ENCODE measurements around the gene FCRL1. TPM values are rescaled to one million over a fixed set of nuclear protein-coding genes. Genes with fewer than 3 reads are reported as not detected.

The FCRL1 gene
- total RNA-seq, 4 donors from 2014 or later: 1.2 TPM; not detected in 3

- Histone ChIP-seq H3K9me3 (no peaks in the 10 kb centered on the region), H3K27me3 (no peaks in the 10 kb centered on the region), H3K4me3 (no peak overlapping the region), H3K27ac (no peak overlapping the region), H3K4me1 (no peaks in the 10 kb centered on the region), H3K36me3 (no peaks in the 10 kb centered on the region)
- WGBS, 2 donors (ENCODE audit: low coverage in 1 of 2): 44 to 65% methylated on average over 2 of the region's 2 CpGs
- TF ChIP-seq POLR2AphosphoS5 (IDR thresholded peaks at IDR 0.05): no peak
- TF ChIP-seq POLR2A (IDR thresholded peaks at IDR 0.05): no peak
- no peak for TF ChIP-seq EP300 (IDR thresholded peaks at IDR 0.05)
- TF ChIP-seq, protein P1, sequence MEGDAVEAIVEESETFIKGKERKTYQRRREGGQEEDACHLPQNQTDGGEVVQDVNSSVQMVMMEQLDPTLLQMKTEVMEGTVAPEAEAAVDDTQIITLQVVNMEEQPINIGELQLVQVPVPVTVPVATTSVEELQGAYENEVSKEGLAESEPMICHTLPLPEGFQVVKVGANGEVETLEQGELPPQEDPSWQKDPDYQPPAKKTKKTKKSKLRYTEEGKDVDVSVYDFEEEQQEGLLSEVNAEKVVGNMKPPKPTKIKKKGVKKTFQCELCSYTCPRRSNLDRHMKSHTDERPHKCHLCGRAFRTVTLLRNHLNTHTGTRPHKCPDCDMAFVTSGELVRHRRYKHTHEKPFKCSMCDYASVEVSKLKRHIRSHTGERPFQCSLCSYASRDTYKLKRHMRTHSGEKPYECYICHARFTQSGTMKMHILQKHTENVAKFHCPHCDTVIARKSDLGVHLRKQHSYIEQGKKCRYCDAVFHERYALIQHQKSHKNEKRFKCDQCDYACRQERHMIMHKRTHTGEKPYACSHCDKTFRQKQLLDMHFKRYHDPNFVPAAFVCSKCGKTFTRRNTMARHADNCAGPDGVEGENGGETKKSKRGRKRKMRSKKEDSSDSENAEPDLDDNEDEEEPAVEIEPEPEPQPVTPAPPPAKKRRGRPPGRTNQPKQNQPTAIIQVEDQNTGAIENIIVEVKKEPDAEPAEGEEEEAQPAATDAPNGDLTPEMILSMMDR (IDR thresholded peaks at IDR 0.05): no peak
- no peak for ATAC-seq
These were observed 45.5 kb downstream of the FCRL1 start for GRCh38 chr1:157774412-157774811.

GRCh38 chr1:157773493-157774350 lies 46.2 kb downstream of the FCRL1 start:
- Histone ChIP-seq H3K4me3 (no peak overlapping the region), H3K27ac (no peak overlapping the region), H3K9me3 (no peaks in the 10 kb centered on the region), H3K36me3 (no peaks in the 10 kb centered on the region), H3K4me1 (no peaks in the 10 kb centered on the region), H3K27me3 (no peaks in the 10 kb centered on the region)
- no peak for TF ChIP-seq EP300 (IDR thresholded peaks at IDR 0.05)
- TF ChIP-seq, protein P1 (IDR thresholded peaks at IDR 0.05): no peak
- TF ChIP-seq POLR2A (IDR thresholded peaks at IDR 0.05): no peak
- TF ChIP-seq POLR2AphosphoS5 (IDR thresholded peaks at IDR 0.05): no peak
- no peak for ATAC-seq
- WGBS, 2 donors (ENCODE audit: low coverage in 1 of 2): 8 to 60% methylated on average over 1 of the region's 1 CpG

GRCh38 chr1:157771661-157772425 lies 48.1 kb downstream of the FCRL1 start:
- Histone ChIP-seq H3K4me3 (no peak overlapping the region), H3K27ac (no peak overlapping the region), H3K9me3 (no peaks in the 10 kb centered on the region), H3K4me1 (no peaks in the 10 kb centered on the region), H3K27me3 (no peaks in the 10 kb centered on the region), H3K36me3 (no peaks in the 10 kb centered on the region)
- TF ChIP-seq, protein P1 (IDR thresholded peaks at IDR 0.05): no peak
- TF ChIP-seq POLR2A (IDR thresholded peaks at IDR 0.05) (no peak), EP300 (IDR thresholded peaks at IDR 0.05) (no peak), POLR2AphosphoS5 (IDR thresholded peaks at IDR 0.05) (no peak)
- 74 to 76% methylated on average over 8 of the region's 8 CpGs for WGBS, 2 donors (ENCODE audit: low coverage in 1 of 2)
- ATAC-seq: no peak

- no peaks in the 10 kb centered on the region for H3K4me1 ChIP-seq
- TF ChIP-seq POLR2AphosphoS5 (IDR thresholded peaks at IDR 0.05): no peak
- no peak for TF ChIP-seq EP300 (IDR thresholded peaks at IDR 0.05)
- no peak for TF ChIP-seq POLR2A (IDR thresholded peaks at IDR 0.05)
- TF ChIP-seq, protein P1 (IDR thresholded peaks at IDR 0.05): no peak
- 35 to 37% methylated on average over 8 to 9 of the region's 9 CpGs for WGBS, 2 donors (ENCODE audit: low coverage in 1 of 2)
- no peaks in the 10 kb centered on the region for H3K36me3 ChIP-seq
- H3K9me3 ChIP-seq: no peaks in the 10 kb centered on the region
- H3K27ac ChIP-seq: no peak overlapping the region
- no peak for ATAC-seq
- H3K27me3 ChIP-seq: no peaks in the 10 kb centered on the region
- no peak overlapping the region for H3K4me3 ChIP-seq
These were observed 49.4 kb downstream of the FCRL1 start for GRCh38 chr1:157770442-157771043.

All from gastroesophageal sphincter (tissue), 4 donors.